Stimulated activated CD4-positive, alpha-beta T cell treated with anti-CD3 and anti-CD28 coated beads, Interleukin-12 subunit alpha, Interleukin-12 subunit beta, amount 100 ng/mL, for 48 hours (primary cell): Measurements from ENCODE around the gene CFAP300.

Source experiments
- DNase-seq, 3 donors: peaks; one replicate each; pipeline ENCODE4 v3.0.0-alpha.2; 2020; ENCODE audit warnings: low read depth in 2 of 3, low spot score in 1 of 3

CFAP300 gene

DNA sequence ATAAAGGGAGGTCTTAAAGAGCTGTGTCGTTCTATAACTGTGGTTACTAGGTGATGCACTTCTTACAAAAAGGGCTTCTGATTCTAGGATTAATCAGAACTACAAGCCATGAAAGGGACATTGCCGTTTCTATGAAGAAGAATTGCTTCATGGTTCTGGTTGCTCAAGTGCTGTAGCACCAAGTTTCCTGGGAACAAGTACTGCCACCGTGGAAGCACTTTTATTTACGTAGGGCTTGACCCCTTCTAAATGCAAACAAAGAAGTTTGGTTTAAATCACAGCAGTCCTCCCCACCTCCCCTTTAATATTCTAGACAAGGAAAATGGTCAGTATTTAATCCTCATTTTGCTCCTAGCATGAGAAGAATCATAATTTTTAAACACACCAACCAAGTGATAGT is 72.8 kb downstream of the CFAP300 start:
- no peak for DNase-seq

DNA sequence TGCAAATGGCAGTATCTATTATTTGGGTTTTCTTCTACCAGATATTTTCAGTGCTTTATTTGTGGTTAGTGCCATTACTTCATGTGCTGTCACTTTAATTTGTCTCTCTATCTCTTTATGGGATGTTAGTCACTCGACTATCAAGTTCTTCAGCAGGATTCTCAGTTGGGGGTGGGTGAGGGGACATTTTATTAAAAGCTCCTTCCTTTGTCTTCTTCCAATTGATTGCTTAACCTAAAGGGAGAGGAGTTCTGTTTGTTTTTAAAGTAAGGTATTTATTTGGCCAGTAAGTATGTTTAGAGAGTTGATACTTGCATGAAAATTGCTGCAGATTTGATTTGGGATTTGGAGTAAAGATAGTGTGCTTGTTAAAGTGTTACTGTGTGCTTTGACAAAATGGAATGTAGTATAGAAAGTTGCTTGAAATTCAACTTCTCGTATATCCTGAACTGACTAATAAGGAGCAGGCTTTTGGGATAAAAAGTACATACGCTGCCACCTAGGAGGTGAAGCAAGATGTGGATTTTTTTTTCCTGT is 73.3 kb downstream of the CFAP300 start:
- DNase-seq = no peak

DNA sequence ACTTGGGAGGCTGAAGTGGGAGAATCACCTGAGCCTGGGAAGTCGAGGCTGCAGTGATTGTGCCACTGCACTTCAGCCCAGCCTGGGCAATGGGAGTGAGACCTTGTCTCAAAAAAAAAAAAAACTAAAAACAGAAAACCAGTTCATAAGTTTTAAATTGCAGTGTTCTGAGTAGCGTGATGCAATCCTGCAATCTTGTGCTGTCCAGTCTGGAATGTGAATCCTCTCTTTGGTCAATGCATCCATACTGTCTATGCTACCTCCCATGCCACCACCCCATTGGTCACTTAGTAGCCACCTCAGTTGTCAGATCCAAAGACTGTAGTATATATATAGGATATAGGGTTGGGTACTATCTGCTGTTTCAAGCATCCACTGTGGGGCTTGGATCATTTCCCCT is 74.1 kb downstream of the CFAP300 start:
- DNase-seq = no peak
